Ishikawa (cell line): Measurements from ENCODE around the gene CRCP.

Experiments used
- FOXM1 ChIP-seq: IDR thresholded peaks from 2 replicates; pipeline ENCODE4 v1.6.1; 2012; ENCODE audit warnings: low read depth, borderline replicate concordance
- REST ChIP-seq: IDR thresholded peaks from 2 replicates; pipeline ENCODE4 v1.6.1; 2012; ENCODE audit warnings: low read depth, mild to moderate bottlenecking

GRCh38 chr7:66198956-66199355 is 84.3 kb downstream of the CRCP start:
- no peak for TF ChIP-seq FOXM1
- TF ChIP-seq REST, result no peak
